HEK293 (cell line): ENCODE results near the gene EGR1.

Experiments used
- BCL11A ChIP-seq: fragments of 450-650 bp; formaldehyde crosslinking; IDR thresholded peaks from 2 replicates; pipeline ENCODE4 v1.5.1; 2016; ENCODE audit warnings: low read depth, missing biosample characterization, missing genetic modification characterization
- IKZF3 ChIP-seq: fragments of 450-650 bp; IDR thresholded peaks from 2 replicates; pipeline ENCODE4 v1.5.0; 2018; ENCODE audit warnings: missing biosample characterization, mild to moderate bottlenecking, missing genetic modification characterization, moderate library complexity
- MEIS1 ChIP-seq: sonication (generic); formaldehyde crosslinking; IDR thresholded peaks from 2 replicates; pipeline ENCODE4 v1.8.1; 2022; ENCODE audit warnings: missing genetic modification reagents, mild to moderate bottlenecking, borderline replicate concordance
- SP2 ChIP-seq: fragments of 450-650 bp; formaldehyde crosslinking; IDR thresholded peaks from 2 replicates; pipeline ENCODE4 v1.5.1; 2016; ENCODE audit warnings: missing biosample characterization, missing genetic modification characterization
- SP3 ChIP-seq: fragments of 450-650 bp; formaldehyde crosslinking; IDR thresholded peaks from 2 replicates; pipeline ENCODE4 v1.5.1; 2016; ENCODE audit warnings: missing biosample characterization, missing genetic modification characterization
- ZBTB48 ChIP-seq: fragments of 450-650 bp; formaldehyde crosslinking; IDR thresholded peaks from 2 replicates; pipeline ENCODE4 v1.5.1; 2016; ENCODE audit warnings: missing biosample characterization, missing genetic modification characterization
- ZEB2 ChIP-seq: fragments of 450-650 bp; formaldehyde crosslinking; IDR thresholded peaks from 2 replicates; pipeline ENCODE4 v1.5.1; 2016; ENCODE audit warnings: missing biosample characterization, missing genetic modification characterization
- ZNF146 ChIP-seq: fragments of 450-650 bp; formaldehyde crosslinking; IDR thresholded peaks from 2 replicates; pipeline ENCODE4 v1.5.1; 2016; ENCODE audit warnings: missing biosample characterization, missing genetic modification characterization
- ZNF155 ChIP-seq: fragments of 450-650 bp; formaldehyde crosslinking; IDR thresholded peaks from 2 replicates; pipeline ENCODE4 v1.5.1; 2016; ENCODE audit warnings: missing biosample characterization, missing genetic modification characterization
- ZNF157 ChIP-seq: fragments of 450-650 bp; formaldehyde crosslinking; IDR thresholded peaks from 2 replicates; pipeline ENCODE4 v1.5.1; 2016; ENCODE audit warnings: missing biosample characterization, missing genetic modification characterization
- ZNF184 ChIP-seq: fragments of 450-650 bp; IDR thresholded peaks from 2 replicates; pipeline ENCODE4 v1.5.1; 2018; ENCODE audit warnings: missing biosample characterization, mild to moderate bottlenecking, missing genetic modification characterization
- ZNF19 ChIP-seq: fragments of 450-650 bp; formaldehyde crosslinking; IDR thresholded peaks from 2 replicates; pipeline ENCODE4; 2016; ENCODE audit warnings: missing biosample characterization, missing genetic modification characterization, low read depth
- ZNF248 ChIP-seq: fragments of 450-650 bp; formaldehyde crosslinking; IDR thresholded peaks from 2 replicates; pipeline ENCODE4 v1.5.1; 2017; ENCODE audit warnings: missing biosample characterization, missing genetic modification characterization
- ZNF266 ChIP-seq: fragments of 450-650 bp; formaldehyde crosslinking; IDR thresholded peaks from 2 replicates; pipeline ENCODE4 v1.5.1; 2016; ENCODE audit warnings: missing biosample characterization, missing genetic modification characterization, low read depth
- ZNF302 ChIP-seq: fragments of 450-650 bp; formaldehyde crosslinking; IDR thresholded peaks from 2 replicates; pipeline ENCODE4 v1.5.1; 2016; ENCODE audit warnings: missing biosample characterization, missing genetic modification characterization, low read depth
- ZNF324 ChIP-seq: fragments of 450-650 bp; formaldehyde crosslinking; IDR thresholded peaks from 2 replicates; pipeline ENCODE4 v1.5.1; 2016; ENCODE audit warnings: missing biosample characterization, missing genetic modification characterization
- ZNF350 ChIP-seq: fragments of 450-650 bp; formaldehyde crosslinking; IDR thresholded peaks from 2 replicates; pipeline ENCODE4 v1.5.0; 2017; ENCODE audit warnings: missing biosample characterization, mild to moderate bottlenecking, missing genetic modification characterization
- ZNF354C ChIP-seq: fragments of 450-650 bp; formaldehyde crosslinking; IDR thresholded peaks from 2 replicates; pipeline ENCODE4 v1.5.1; 2016; ENCODE audit warnings: missing biosample characterization, missing genetic modification characterization, low read depth, borderline replicate concordance
- ZNF426 ChIP-seq: fragments of 450-650 bp; formaldehyde crosslinking; IDR thresholded peaks from 2 replicates; pipeline ENCODE4 v1.5.1; 2017; ENCODE audit warnings: missing biosample characterization, missing genetic modification characterization, mild to moderate bottlenecking, inconsistent platforms, moderate library complexity
- ZNF549 ChIP-seq: fragments of 450-650 bp; IDR thresholded peaks from 2 replicates; pipeline ENCODE4 v1.5.1; 2018; ENCODE audit warnings: missing biosample characterization, missing genetic modification characterization, mild to moderate bottlenecking, inconsistent platforms, moderate library complexity
- ZNF561 ChIP-seq: fragments of 450-650 bp; IDR thresholded peaks from 2 replicates; pipeline ENCODE4 v1.5.1; 2018; ENCODE audit warnings: missing biosample characterization, missing genetic modification characterization, borderline replicate concordance
- ZNF658 ChIP-seq: fragments of 450-650 bp; formaldehyde crosslinking; IDR thresholded peaks from 2 replicates; pipeline ENCODE4; 2016; ENCODE audit warnings: missing biosample characterization, missing genetic modification characterization
- ZNF776 ChIP-seq: fragments of 450-650 bp; formaldehyde crosslinking; IDR thresholded peaks from 2 replicates; pipeline ENCODE4 v1.5.0; 2017; ENCODE audit warnings: missing biosample characterization, missing genetic modification characterization, borderline replicate concordance
- ZNF791 ChIP-seq: fragments of 450-650 bp; formaldehyde crosslinking; IDR thresholded peaks from 2 replicates; pipeline ENCODE4 v1.5.1; 2016; ENCODE audit warnings: missing biosample characterization, missing genetic modification characterization
- TF ChIP-seq, protein P1 (sequence below): fragments of 450-650 bp; formaldehyde crosslinking; IDR thresholded peaks from 2 replicates; pipeline ENCODE4 v1.5.1; 2016; ENCODE audit warnings: missing biosample characterization, missing genetic modification characterization
- TF ChIP-seq, protein P2 (sequence below): fragments of 450-650 bp; formaldehyde crosslinking; IDR thresholded peaks from 2 replicates; pipeline ENCODE4 v1.5.1; 2016; ENCODE audit warnings: missing biosample characterization, missing genetic modification characterization
- TF ChIP-seq, protein P3 (sequence below): IDR thresholded peaks from 2 replicates; pipeline ENCODE4 v1.6.1; 2011; ENCODE audit warnings: mild to moderate bottlenecking, low read depth, low read length, borderline replicate concordance
- TF ChIP-seq, protein P4 (sequence below): fragments of 450-650 bp; formaldehyde crosslinking; IDR thresholded peaks from 2 replicates; pipeline ENCODE4 v1.5.1; 2017; ENCODE audit warnings: missing biosample characterization, missing genetic modification characterization
- TF ChIP-seq, protein P5 (sequence below): fragments of 450-650 bp; formaldehyde crosslinking; IDR thresholded peaks from 2 replicates; pipeline ENCODE4 v1.5.1; 2016; ENCODE audit warnings: missing biosample characterization, missing genetic modification characterization, low read depth
- TF ChIP-seq, protein P6 (sequence below): fragments of 450-650 bp; formaldehyde crosslinking; IDR thresholded peaks from 2 replicates; pipeline ENCODE4; 2016; ENCODE audit warnings: missing biosample characterization, missing genetic modification characterization

The EGR1 gene

DNA sequence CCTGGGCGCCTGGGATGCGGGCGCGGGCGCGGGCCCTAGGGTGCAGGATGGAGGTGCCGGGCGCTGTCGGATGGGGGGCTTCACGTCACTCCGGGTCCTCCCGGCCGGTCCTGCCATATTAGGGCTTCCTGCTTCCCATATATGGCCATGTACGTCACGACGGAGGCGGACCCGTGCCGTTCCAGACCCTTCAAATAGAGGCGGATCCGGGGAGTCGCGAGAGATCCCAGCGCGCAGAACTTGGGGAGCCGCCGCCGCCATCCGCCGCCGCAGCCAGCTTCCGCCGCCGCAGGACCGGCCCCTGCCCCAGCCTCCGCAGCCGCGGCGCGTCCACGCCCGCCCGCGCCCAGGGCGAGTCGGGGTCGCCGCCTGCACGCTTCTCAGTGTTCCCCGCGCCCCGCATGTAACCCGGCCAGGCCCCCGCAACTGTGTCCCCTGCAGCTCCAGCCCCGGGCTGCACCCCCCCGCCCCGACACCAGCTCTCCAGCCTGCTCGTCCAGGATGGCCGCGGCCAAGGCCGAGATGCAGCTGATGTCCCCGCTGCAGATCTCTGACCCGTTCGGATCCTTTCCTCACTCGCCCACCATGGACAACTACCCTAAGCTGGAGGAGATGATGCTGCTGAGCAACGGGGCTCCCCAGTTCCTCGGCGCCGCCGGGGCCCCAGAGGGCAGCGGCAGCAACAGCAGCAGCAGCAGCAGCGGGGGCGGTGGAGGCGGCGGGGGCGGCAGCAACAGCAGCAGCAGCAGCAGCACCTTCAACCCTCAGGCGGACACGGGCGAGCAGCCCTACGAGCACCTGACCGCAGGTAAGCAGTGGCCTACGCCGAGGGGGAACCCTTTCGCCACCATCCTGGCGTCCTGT, at the start of gene EGR1 (continued):
- TF ChIP-seq, protein P1, sequence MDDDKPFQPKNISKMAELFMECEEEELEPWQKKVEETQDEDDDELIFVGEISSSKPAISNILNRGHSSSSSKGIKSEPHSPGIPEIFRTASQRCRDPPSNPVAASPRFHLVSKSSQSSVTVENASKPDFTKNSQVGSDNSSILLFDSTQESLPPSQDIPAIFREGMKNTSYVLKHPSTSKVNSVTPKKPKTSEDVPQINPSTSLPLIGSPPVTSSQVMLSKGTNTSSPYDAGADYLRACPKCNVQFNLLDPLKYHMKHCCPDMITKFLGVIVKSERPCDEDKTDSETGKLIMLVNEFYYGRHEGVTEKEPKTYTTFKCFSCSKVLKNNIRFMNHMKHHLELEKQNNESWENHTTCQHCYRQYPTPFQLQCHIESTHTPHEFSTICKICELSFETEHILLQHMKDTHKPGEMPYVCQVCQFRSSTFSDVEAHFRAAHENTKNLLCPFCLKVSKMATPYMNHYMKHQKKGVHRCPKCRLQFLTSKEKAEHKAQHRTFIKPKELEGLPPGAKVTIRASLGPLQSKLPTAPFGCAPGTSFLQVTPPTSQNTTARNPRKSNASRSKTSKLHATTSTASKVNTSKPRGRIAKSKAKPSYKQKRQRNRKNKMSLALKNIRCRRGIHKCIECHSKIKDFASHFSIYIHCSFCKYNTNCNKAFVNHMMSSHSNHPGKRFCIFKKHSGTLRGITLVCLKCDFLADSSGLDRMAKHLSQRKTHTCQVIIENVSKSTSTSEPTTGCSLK (tag by site-specific recombination) = no peak
- TF ChIP-seq ZNF549 (tag by site-specific recombination) (no peak), ZEB2 (tag by site-specific recombination) (0 out of 2 replicates have a peak, but pooled peaks have one; percentile 12), SP2 (tag by site-specific recombination) (no peak), ZNF354C (tag by site-specific recombination) (no peak), ZNF302 (tag by site-specific recombination) (no peak), ZNF324 (tag by site-specific recombination) (no peak), ZNF426 (no peak), ZNF350 (tag by site-specific recombination) (no peak), ZNF155 (tag by site-specific recombination) (no peak), ZNF658 (tag by site-specific recombination) (no peak), ZNF776 (no peak), IKZF3 (tag by site-specific recombination) (no peak), ZNF248 (tag by site-specific recombination) (no peak), ZNF791 (tag by site-specific recombination) (no peak), MEIS1 (CRISPR knock-in tag) (no peak), ZNF561 (tag by site-specific recombination) (no peak), ZNF146 (tag by site-specific recombination) (no peak), ZNF157 (tag by site-specific recombination) (no peak), BCL11A (tag by site-specific recombination) (no peak), ZNF266 (tag by site-specific recombination) (no peak), ZNF184 (tag by site-specific recombination) (no peak), ZNF19 (tag by site-specific recombination) (no peak), SP3 (tag by site-specific recombination) (no peak; the same call in none of the 2 replicates), ZBTB48 (tag by site-specific recombination) (no peak)
- TF ChIP-seq, protein P2, sequence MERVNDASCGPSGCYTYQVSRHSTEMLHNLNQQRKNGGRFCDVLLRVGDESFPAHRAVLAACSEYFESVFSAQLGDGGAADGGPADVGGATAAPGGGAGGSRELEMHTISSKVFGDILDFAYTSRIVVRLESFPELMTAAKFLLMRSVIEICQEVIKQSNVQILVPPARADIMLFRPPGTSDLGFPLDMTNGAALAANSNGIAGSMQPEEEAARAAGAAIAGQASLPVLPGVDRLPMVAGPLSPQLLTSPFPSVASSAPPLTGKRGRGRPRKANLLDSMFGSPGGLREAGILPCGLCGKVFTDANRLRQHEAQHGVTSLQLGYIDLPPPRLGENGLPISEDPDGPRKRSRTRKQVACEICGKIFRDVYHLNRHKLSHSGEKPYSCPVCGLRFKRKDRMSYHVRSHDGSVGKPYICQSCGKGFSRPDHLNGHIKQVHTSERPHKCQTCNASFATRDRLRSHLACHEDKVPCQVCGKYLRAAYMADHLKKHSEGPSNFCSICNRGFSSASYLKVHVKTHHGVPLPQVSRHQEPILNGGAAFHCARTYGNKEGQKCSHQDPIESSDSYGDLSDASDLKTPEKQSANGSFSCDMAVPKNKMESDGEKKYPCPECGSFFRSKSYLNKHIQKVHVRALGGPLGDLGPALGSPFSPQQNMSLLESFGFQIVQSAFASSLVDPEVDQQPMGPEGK (tag by site-specific recombination) = peak; percentile 58
- TF ChIP-seq, protein P3, sequence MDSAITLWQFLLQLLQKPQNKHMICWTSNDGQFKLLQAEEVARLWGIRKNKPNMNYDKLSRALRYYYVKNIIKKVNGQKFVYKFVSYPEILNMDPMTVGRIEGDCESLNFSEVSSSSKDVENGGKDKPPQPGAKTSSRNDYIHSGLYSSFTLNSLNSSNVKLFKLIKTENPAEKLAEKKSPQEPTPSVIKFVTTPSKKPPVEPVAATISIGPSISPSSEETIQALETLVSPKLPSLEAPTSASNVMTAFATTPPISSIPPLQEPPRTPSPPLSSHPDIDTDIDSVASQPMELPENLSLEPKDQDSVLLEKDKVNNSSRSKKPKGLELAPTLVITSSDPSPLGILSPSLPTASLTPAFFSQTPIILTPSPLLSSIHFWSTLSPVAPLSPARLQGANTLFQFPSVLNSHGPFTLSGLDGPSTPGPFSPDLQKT = no peak; the same call in none of the 2 replicates
- TF ChIP-seq, protein P4, sequence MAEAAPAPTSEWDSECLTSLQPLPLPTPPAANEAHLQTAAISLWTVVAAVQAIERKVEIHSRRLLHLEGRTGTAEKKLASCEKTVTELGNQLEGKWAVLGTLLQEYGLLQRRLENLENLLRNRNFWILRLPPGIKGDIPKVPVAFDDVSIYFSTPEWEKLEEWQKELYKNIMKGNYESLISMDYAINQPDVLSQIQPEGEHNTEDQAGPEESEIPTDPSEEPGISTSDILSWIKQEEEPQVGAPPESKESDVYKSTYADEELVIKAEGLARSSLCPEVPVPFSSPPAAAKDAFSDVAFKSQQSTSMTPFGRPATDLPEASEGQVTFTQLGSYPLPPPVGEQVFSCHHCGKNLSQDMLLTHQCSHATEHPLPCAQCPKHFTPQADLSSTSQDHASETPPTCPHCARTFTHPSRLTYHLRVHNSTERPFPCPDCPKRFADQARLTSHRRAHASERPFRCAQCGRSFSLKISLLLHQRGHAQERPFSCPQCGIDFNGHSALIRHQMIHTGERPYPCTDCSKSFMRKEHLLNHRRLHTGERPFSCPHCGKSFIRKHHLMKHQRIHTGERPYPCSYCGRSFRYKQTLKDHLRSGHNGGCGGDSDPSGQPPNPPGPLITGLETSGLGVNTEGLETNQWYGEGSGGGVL (tag by site-specific recombination) = no peak
- TF ChIP-seq, protein P5, sequence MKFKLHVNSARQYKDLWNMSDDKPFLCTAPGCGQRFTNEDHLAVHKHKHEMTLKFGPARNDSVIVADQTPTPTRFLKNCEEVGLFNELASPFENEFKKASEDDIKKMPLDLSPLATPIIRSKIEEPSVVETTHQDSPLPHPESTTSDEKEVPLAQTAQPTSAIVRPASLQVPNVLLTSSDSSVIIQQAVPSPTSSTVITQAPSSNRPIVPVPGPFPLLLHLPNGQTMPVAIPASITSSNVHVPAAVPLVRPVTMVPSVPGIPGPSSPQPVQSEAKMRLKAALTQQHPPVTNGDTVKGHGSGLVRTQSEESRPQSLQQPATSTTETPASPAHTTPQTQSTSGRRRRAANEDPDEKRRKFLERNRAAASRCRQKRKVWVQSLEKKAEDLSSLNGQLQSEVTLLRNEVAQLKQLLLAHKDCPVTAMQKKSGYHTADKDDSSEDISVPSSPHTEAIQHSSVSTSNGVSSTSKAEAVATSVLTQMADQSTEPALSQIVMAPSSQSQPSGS (tag by site-specific recombination) = no peak
- TF ChIP-seq, protein P6, sequence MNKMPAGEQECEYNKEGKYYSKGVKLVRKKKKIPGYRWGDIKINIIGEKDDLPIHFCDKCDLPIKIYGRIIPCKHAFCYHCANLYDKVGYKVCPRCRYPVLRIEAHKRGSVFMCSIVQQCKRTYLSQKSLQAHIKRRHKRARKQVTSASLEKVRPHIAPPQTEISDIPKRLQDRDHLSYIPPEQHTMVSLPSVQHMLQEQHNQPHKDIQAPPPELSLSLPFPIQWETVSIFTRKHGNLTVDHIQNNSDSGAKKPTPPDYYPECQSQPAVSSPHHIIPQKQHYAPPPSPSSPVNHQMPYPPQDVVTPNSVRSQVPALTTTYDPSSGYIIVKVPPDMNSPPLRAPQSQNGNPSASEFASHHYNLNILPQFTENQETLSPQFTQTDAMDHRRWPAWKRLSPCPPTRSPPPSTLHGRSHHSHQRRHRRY = peak; percentile 19; the same call in 1 of the 2 replicates
